Subcutaneous abdominal adipose tissue (tissue), 5 donors: ENCODE measurements around the gene CRABP2.
A peak's percentile ranks its signal among the peaks of the same experiment; 100 is the strongest.

Experiments used
- H3K27ac ChIP-seq: one replicate; pipeline ENCODE4 v1.7.0; 2013; ENCODE audit warnings: low read depth, mild to moderate bottlenecking, inconsistent platforms, low read length, moderate library complexity
- H3K27me3 ChIP-seq, 5 donors: one replicate each; pipeline ENCODE4 v1.7.0; 2013; ENCODE audit warnings: low read length in 5 of 5, inconsistent platforms in 1 of 5; ENCODE audit not compliant: control insufficient read depth in 5 of 5, insufficient read depth in 4 of 5
- H3K36me3 ChIP-seq, 5 donors: one replicate each; pipeline ENCODE4 v1.7.0; 2013; ENCODE audit warnings: low read length in 5 of 5; ENCODE audit not compliant: control insufficient read depth in 5 of 5, insufficient read depth in 5 of 5
- H3K4me1 ChIP-seq, 5 donors: one replicate each; pipeline ENCODE4 v1.7.0; 2013; ENCODE audit warnings: low read length in 5 of 5, mild to moderate bottlenecking in 3 of 5, moderate library complexity in 1 of 5; ENCODE audit not compliant: control insufficient read depth in 5 of 5, insufficient read depth in 5 of 5
- H3K4me3 ChIP-seq, 5 donors: one replicate each; pipeline ENCODE4 v1.7.0; 2013; ENCODE audit warnings: low read length in 5 of 5, low read depth in 1 of 5
- H3K9ac ChIP-seq, 5 donors: one replicate each; pipeline ENCODE4 v1.7.0; 2013; ENCODE audit warnings: low read length in 5 of 5, mild to moderate bottlenecking in 4 of 5, moderate library complexity in 3 of 5
- H3K9me3 ChIP-seq, 5 donors: one replicate each; pipeline ENCODE4 v1.7.0; 2013; ENCODE audit warnings: low read length in 5 of 5; ENCODE audit not compliant: control insufficient read depth in 5 of 5
- donor health status: healthy.
- donor health status: healthy.
- donor health status: healthy.
- donor health status: healthy.
- donor health status: healthy.

The CRABP2 gene

DNA sequence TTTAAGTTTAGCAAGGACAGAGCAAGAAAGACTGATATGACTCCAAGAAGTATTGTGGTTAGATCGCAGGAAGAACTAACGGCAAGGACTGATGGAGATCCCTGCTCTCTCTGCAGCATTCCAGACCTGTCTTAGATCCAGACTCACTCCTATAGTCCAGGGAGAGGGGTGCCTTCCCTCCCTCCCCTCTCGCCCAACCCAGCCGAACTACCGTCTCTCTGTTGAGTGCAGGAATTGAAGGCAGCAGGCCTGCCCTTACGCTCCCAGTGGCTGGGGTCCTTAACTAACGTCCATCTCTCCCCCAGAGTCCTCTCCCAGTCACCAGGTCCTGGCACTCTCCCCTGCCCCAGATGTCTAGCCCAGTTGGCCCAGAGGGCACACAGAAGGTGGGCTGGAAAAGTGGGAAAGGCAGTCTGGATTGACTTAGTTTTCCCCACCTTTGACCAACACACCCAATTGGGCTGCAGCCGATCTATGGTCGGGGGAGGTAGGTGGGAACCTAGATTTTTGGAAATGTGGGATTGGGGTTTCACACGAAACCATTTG, 1.1 kb downstream of the CRABP2 start:
- Histone ChIP-seq H3K4me1 (peaks cover 3 to 58% (median 50%) of the 10 kb centered on the region in 5 donors), H3K9ac (peak overlapping the region in 2 of 5 donors; percentile 66 to 73)

DNA sequence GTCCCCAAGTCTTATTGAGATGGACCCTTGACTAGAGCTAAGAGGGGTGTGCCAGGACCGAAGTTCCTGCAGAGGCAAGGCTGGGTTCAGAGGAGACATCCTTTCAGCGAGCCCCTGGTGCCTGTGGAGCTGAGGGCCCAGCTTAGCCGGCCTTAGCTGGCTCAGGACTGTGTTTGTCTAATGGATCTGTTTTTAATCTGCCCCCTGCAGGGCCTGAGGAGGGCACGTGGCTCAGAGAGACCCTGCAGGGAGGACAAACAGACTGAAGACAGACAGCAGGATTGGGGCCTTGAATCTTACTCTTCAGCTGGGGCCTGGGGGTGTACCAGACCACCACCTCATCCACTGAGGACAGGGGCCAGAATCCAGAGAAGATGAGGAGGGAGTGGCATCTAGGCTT, 1.6 kb downstream of the CRABP2 start:
- no peaks in the 10 kb centered on the region for H3K9me3 ChIP-seq
- peak overlapping the region in 1 of 5 donors; percentile 73 for H3K9ac ChIP-seq
- H3K36me3 ChIP-seq, result peaks cover 0 to 9% (median 5%) of the 10 kb centered on the region in 5 donors
- H3K27me3 ChIP-seq, result peaks cover 34 to 54% (median 36%) of the 10 kb centered on the region in 5 donors
- H3K27ac ChIP-seq, result peak overlapping the region; percentile 23
- H3K4me3 ChIP-seq, result peak overlapping the region in 3 of 5 donors; percentile 43 to 55 (median 51)
- peaks cover 5 to 53% (median 45%) of the 10 kb centered on the region in 5 donors for H3K4me1 ChIP-seq

More for the DNA sequence above, 1.1 kb downstream of the CRABP2 start:
- peaks cover 33 to 54% (median 34%) of the 10 kb centered on the region in 5 donors for H3K27me3 ChIP-seq
- peaks cover 0 to 7% (median 5%) of the 10 kb centered on the region in 5 donors for H3K36me3 ChIP-seq
- peak overlapping the region; percentile 36 to 57 (median 51) for H3K4me3 ChIP-seq
- H3K27ac ChIP-seq, result peak overlapping the region; percentile 23
- no peaks in the 10 kb centered on the region for H3K9me3 ChIP-seq

DNA sequence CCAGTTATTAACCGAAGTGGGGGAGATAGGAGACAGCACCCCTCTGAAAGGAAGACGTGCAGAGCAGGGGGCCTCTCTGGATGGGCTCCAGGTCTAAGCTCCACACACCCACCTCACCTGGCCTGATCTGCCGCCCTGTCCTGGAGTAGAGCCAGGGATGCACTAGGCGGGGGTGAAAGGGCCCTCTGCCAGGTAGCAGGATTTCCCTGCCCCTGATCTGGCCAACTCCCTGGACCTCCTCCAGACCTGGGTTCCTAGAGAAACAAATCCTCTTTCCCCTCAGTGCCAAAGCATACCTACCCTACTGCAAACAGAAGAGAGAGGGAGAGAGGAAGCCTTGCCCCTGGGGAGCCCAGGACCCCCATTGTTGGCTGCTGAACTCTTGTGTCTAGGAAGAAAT, 2.0 kb downstream of the CRABP2 start:
- H3K4me1 ChIP-seq, result peaks cover 5 to 49% (median 41%) of the 10 kb centered on the region in 5 donors
- peaks cover 34 to 54% (median 36%) of the 10 kb centered on the region in 5 donors for H3K27me3 ChIP-seq
- peak overlapping the region in 2 of 5 donors; percentile 51 to 55 for H3K4me3 ChIP-seq
- peaks cover 0 to 9% (median 5%) of the 10 kb centered on the region in 5 donors for H3K36me3 ChIP-seq
- no peak overlapping the region for H3K9ac ChIP-seq
- no peaks in the 10 kb centered on the region for H3K9me3 ChIP-seq
- H3K27ac ChIP-seq, result no peak overlapping the region

DNA sequence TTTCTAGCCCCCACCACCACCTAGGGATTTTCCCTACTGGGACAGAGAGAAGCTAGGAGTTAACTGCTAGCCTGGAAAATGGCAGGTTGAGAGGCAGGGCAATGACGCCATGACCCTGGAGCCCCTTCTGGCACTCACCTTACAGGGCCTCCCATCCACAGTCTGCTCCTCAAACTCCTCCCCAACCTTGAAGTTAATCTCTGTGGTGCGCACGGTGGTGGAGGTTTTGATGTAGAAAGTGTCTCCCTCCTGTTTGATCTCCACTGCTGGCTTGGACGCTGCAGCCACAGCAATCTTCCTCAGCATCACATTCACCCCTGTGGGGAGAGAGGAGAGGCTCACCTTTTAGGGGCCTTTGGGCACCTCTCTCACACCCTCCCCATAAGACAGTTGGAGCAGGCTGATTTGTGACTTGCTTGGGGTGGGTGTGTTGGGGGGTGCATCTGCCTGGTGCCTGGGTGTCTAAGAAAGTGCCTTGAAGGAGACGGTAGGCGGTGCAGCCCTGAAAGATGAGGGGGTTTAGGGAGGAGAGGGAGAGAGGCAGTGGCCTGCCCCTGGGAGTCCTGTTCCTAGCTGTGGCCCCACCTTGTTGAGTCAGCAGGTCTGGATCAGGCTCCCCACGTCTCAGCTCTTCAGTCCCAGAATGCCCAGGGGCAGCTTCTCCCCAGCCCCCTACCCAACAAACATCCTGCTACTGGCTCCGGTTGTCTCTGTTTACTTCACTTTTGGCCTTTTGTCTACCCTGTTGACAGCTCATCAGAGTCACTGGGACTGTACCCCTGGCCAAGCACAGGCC, 4.4 kb downstream of the CRABP2 start:
- Histone ChIP-seq H3K9ac (no peak overlapping the region), H3K27me3 (peaks cover 36 to 50% (median 39%) of the 10 kb centered on the region in 5 donors), H3K36me3 (peaks cover 0 to 9% (median 5%) of the 10 kb centered on the region in 5 donors), H3K9me3 (no peaks in the 10 kb centered on the region), H3K4me1 (peaks cover 3 to 26% (median 17%) of the 10 kb centered on the region in 5 donors), H3K4me3 (no peak overlapping the region), H3K27ac (no peak overlapping the region)

DNA sequence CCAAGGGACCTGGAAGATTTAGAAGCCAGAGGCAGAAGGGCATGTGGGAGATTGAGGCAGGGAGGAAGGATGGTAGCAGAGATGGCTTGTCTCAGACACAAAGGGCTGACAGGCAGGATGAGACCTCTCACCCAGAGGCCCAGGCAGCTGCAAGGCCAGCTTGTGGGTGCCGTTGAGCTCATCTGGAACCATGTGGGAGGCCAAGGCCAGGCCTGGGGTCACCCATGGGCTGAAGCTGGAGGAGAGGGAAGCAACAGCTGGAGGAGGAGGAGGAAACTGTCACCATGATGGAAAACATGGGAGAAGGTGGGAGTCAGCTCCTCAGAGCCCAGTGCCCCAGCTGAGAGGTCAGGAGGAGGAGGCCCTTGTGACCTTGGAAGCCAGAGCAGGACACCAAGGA, 6.4 kb downstream of the CRABP2 start:
- peaks cover 0 to 8% (median 2%) of the 10 kb centered on the region in 5 donors for H3K4me1 ChIP-seq

DNA sequence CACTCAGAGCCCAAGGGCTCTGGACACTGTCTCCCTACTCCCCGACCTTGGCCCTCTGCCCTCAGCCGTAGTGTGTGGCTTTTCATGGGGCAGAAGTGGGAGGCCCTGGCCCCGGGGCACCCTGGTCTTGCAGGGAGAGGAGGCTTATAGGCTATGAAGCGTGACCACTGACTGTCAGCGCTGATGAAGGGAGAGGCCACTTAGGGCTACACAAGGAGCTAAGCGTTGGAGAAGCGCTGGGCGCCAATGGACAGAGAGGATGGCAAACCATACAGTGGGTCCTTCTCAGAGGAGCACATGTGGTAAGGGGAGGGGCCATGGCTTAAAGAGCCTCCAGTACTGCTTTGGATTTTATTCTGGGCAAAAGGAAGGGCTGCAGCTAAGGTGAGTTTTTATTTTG, 7.9 kb downstream of the CRABP2 start:
- H3K9me3 ChIP-seq, result no peaks in the 10 kb centered on the region
- H3K4me3 ChIP-seq, result no peak overlapping the region
- no peak overlapping the region for H3K9ac ChIP-seq
- H3K27ac ChIP-seq, result no peak overlapping the region
- H3K4me1 ChIP-seq, result peaks cover 1 to 8% (median 3%) of the 10 kb centered on the region in 5 donors
- peaks cover 24 to 37% (median 25%) of the 10 kb centered on the region in 5 donors for H3K27me3 ChIP-seq
- peaks cover 0 to 9% (median 5%) of the 10 kb centered on the region in 5 donors for H3K36me3 ChIP-seq

More for the DNA sequence above, 6.4 kb downstream of the CRABP2 start:
- no peaks in the 10 kb centered on the region for H3K9me3 ChIP-seq
- H3K4me3 ChIP-seq, result no peak overlapping the region
- H3K36me3 ChIP-seq, result peaks cover 0 to 9% (median 5%) of the 10 kb centered on the region in 5 donors
- peaks cover 24 to 37% (median 28%) of the 10 kb centered on the region in 5 donors for H3K27me3 ChIP-seq
- H3K9ac ChIP-seq, result no peak overlapping the region
- no peak overlapping the region for H3K27ac ChIP-seq

DNA sequence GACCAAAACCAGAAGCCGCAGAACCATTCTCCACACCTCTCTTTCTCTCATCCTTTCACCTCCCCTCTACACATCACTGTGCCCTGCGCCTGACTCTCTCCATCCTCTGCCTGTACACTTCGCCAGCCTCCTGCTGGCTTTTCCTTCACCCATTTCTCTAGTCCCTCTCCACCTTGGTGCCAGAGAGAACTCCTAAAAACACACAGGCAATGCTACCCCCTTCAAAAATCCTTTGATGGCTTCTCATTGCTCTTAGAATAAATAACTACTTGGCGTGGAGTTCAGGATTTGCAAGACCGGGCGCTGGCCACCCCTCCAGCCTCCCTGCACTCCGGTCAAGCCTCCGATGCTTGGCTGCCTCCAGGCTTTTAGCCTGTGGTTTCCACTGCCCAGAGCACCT, 8.6 kb downstream of the CRABP2 start:
- H3K4me3 ChIP-seq, result no peak overlapping the region
- peaks cover 0 to 9% (median 5%) of the 10 kb centered on the region in 5 donors for H3K36me3 ChIP-seq
- no peak overlapping the region for H3K9ac ChIP-seq
- H3K27me3 ChIP-seq, result peaks cover 24 to 44% (median 31%) of the 10 kb centered on the region in 5 donors
- H3K27ac ChIP-seq, result no peak overlapping the region
- no peaks in the 10 kb centered on the region for H3K9me3 ChIP-seq
- peaks cover 1 to 15% (median 10%) of the 10 kb centered on the region in 5 donors for H3K4me1 ChIP-seq

DNA sequence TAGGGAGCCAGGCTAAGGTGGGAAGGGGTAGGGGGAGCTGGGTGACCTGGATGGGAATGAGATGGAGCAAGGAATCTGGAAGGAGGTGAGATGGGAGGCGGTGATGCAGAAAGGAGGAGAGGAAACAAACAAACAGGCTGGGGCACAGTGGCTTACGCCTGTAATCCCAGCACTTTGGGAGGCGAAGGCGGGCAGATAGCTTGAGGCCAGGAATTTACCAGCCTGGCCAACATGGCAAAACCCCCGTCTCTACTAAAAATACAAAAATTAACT, 10.8 kb downstream of the CRABP2 start:
- Histone ChIP-seq H3K36me3 (peaks cover 0 to 4% (median 0%) of the 10 kb centered on the region in 5 donors), H3K27me3 (peaks cover 25 to 47% (median 37%) of the 10 kb centered on the region in 5 donors), H3K4me3 (no peak overlapping the region), H3K9me3 (no peaks in the 10 kb centered on the region), H3K9ac (no peak overlapping the region), H3K27ac (no peak overlapping the region), H3K4me1 (peaks cover 3 to 19% (median 15%) of the 10 kb centered on the region in 5 donors)

DNA sequence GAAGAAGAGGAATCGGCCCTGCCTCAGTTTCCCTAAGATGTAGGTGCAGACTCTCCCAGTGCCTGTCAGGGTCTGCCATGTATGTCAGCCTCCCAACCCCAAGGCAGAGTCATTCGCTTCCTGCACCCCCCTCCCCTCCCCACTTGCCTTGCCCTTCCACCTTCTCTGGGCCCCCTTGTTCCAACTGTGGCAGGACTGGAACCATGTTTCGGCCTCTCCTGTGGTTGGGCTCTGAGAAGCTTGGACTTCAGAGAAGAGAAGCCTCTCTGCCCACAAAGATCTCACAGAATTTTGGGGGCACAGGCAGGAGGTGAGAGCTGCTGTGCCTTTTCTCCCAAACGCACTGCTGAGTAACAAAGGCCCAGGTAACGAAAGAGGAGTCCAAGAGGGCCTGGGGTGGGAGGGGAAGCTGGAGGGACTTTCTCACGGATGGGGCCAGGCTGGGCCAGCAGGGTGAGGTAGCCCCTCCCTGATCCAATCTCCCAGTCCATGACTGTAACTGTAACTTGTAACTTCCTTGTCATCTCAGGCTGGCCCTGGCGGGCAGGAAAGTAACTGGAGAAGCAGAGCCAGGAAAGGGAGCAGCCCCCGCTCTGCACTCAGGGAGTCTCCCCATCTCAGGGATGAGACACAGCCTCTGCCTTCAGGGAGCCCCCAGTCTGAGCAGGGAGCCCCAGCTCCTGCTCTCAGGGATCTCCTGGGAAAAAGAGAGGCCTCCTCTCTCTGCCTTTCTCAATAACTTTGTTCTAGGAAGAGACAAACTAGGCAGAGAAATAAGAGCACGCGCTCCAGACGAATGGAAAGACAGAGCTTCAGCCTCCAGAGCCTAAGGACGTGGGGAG, 11.3 kb downstream of the CRABP2 start:
- Histone ChIP-seq H3K27me3 (peaks cover 27 to 50% (median 37%) of the 10 kb centered on the region in 5 donors), H3K27ac (no peak overlapping the region), H3K4me1 (peaks cover 3 to 24% (median 18%) of the 10 kb centered on the region in 5 donors), H3K9ac (no peak overlapping the region), H3K9me3 (no peaks in the 10 kb centered on the region), H3K36me3 (peaks cover 0 to 3% (median 0%) of the 10 kb centered on the region in 5 donors), H3K4me3 (no peak overlapping the region)
